Stimulated activated CD8-positive, alpha-beta memory T cell treated with anti-CD3 and anti-CD28 coated beads, Interleukin-7, amount 100 ng/mL, for 24 hours (primary cell): Measurements from ENCODE around the gene TMEM183A.

Source experiments
- DNase-seq: peaks from one replicate; pipeline ENCODE4 v3.0.0-alpha.2; 2020; ENCODE audit warnings: low read depth

TMEM183A gene

GRCh38 chr1:203028784-203029553 is 21.8 kb downstream of the TMEM183A start:
- DNase-seq = no peak

- DNase-seq = no peak
These were observed 24.3 kb downstream of the TMEM183A start for GRCh38 chr1:203031467-203031866.

- no peak for DNase-seq
These were observed 26.1 kb downstream of the TMEM183A start for GRCh38 chr1:203033287-203033686.

GRCh38 chr1:203033917-203034316 is 26.7 kb downstream of the TMEM183A start:
- DNase-seq = no peak

GRCh38 chr1:203034422-203035110 is 27.4 kb downstream of the TMEM183A start:
- no peak for DNase-seq

- DNase-seq = no peak
These were observed 28.2 kb downstream of the TMEM183A start for GRCh38 chr1:203035111-203036000.

GRCh38 chr1:203036135-203036534 is 29.0 kb downstream of the TMEM183A start:
- no peak for DNase-seq

- DNase-seq = no peak
These were observed 29.4 kb downstream of the TMEM183A start for GRCh38 chr1:203036537-203036936.

GRCh38 chr1:203037509-203038190 is 30.5 kb downstream of the TMEM183A start:
- no peak for DNase-seq

GRCh38 chr1:203038217-203038741 is 31.1 kb downstream of the TMEM183A start:
- no peak for DNase-seq

- DNase-seq = peak; percentile 58
These were observed 31.9 kb downstream of the TMEM183A start for GRCh38 chr1:203038891-203039608.

GRCh38 chr1:203039609-203040512 is 32.7 kb downstream of the TMEM183A start:
- DNase-seq = no peak

- no peak for DNase-seq
These were observed 33.5 kb downstream of the TMEM183A start for GRCh38 chr1:203040513-203041275.

GRCh38 chr1:203041351-203041932 is 34.3 kb downstream of the TMEM183A start:
- DNase-seq = no peak

GRCh38 chr1:203043830-203044545 is 36.8 kb downstream of the TMEM183A start:
- DNase-seq = no peak

GRCh38 chr1:203044546-203045250 is 37.5 kb downstream of the TMEM183A start:
- no peak for DNase-seq

GRCh38 chr1:203045336-203045735 is 38.2 kb downstream of the TMEM183A start:
- no peak for DNase-seq
